SK-N-SH (cell line): Measurements from ENCODE around the gene KTN1. TPM values are rescaled to one million over a fixed set of nuclear protein-coding genes. Genes with fewer than 3 reads are reported as not detected.

Experiments
- CTCF ChIA-PET: fragments of 300-600, 350-600 bp; formaldehyde crosslinking; extraction: SDS; loops from one replicate; lab custom pipeline; 2021; lab: Yijun Ruan, JAX
- POLR2A ChIA-PET: fragments of 350-600 bp; sonication (Branson Sonifier 250); formaldehyde crosslinking; extraction: SDS; loops from one replicate; lab custom pipeline; 2020; ENCODE audit warnings: antibody characterized with exemption, inconsistent platforms; lab: Yijun Ruan, JAX
- DNase-seq: peaks from one replicate; pipeline ENCODE4 v3.0.0; 2012
- H2AFZ ChIP-seq: fragments of 200-600 bp; sonication (generic); 2 replicates; pipeline ENCODE4 v1.8.1; 2016; ENCODE audit warnings: antibody characterized with exemption, mild to moderate bottlenecking, low read depth
- H3F3A ChIP-seq: fragments of 200-600 bp; sonication (generic); replicated peaks from 2 replicates; pipeline ENCODE3; 2016; ENCODE audit warnings: antibody characterized with exemption, mild to moderate bottlenecking; ENCODE audit not compliant: insufficient read depth
- H3K27ac ChIP-seq, 2 experiments: fragments of 200-500 bp in 1 of 2; fragments of 200-600 bp in 1 of 2; sonication (Bioruptor generic) in 1 of 2; sonication (generic), shearing (Covaris generic) in 1 of 2; 2 replicates each; pipeline versions ENCODE4 v1.5.1 to v1.6.1; 2014 to 2016; ENCODE audit warnings: low read depth in 2 of 2, inconsistent platforms in 1 of 2, low read length in 1 of 2, mild to moderate bottlenecking in 1 of 2, mixed read lengths in 1 of 2
- H3K27me3 ChIP-seq: fragments of 200-600 bp; sonication (generic), shearing (Covaris generic); 2 replicates; pipeline ENCODE4 v1.6.1; 2016; ENCODE audit warnings: mixed run types; ENCODE audit not compliant: insufficient read depth
- H3K36me3 ChIP-seq, 2 experiments: fragments of 200-500 bp in 1 of 2; fragments of 200-600 bp in 1 of 2; sonication (Bioruptor generic) in 1 of 2; sonication (generic) in 1 of 2; replicated peaks in 1 of 2; 2 replicates each; pipeline versions ENCODE3 to v1.5.1; 2014 to 2016; ENCODE audit warnings: low read length in 1 of 2, mild to moderate bottlenecking in 1 of 2; ENCODE audit not compliant: insufficient read depth in 2 of 2, control insufficient read depth in 1 of 2
- H3K4me1 ChIP-seq, 2 experiments: fragments of 200-500 bp in 1 of 2; fragments of 200-600 bp in 1 of 2; sonication (Bioruptor generic) in 1 of 2; sonication (generic), shearing (Covaris generic) in 1 of 2; 2 replicates each; pipeline versions ENCODE4 v1.5.1 to v1.6.1; 2014 to 2016; ENCODE audit warnings: low read depth in 1 of 2, low read length in 1 of 2, mixed run types in 1 of 2; ENCODE audit not compliant: insufficient read depth in 2 of 2, control insufficient read depth in 1 of 2
- H3K4me2 ChIP-seq: fragments of 200-600 bp; sonication (generic), shearing (Covaris generic); 2 replicates; pipeline ENCODE4 v1.6.1; 2017; ENCODE audit warnings: mixed run types
- H3K4me3 ChIP-seq, 2 experiments: fragments of 200-500 bp in 1 of 2; fragments of 200-600 bp in 1 of 2; sonication (Bioruptor generic) in 1 of 2; sonication (generic), shearing (Covaris generic) in 1 of 2; 2 replicates each; pipeline versions ENCODE4 v1.5.1 to v1.8.1; 2014 to 2016; ENCODE audit warnings: low read depth in 2 of 2, inconsistent platforms in 1 of 2, low read length in 1 of 2, mild to moderate bottlenecking in 1 of 2, mixed read lengths in 1 of 2, moderate library complexity in 1 of 2
- H3K79me2 ChIP-seq: fragments of 200-600 bp; sonication (generic); 2 replicates; pipeline ENCODE4 v1.8.1; 2017; ENCODE audit warnings: mild to moderate bottlenecking; ENCODE audit not compliant: insufficient read depth
- H3K9ac ChIP-seq: fragments of 200-600 bp; sonication (generic); 2 replicates; pipeline ENCODE4 v1.6.1; 2017; ENCODE audit warnings: mixed run types
- H3K9me2 ChIP-seq: fragments of 200-600 bp; sonication (generic); 2 replicates; pipeline ENCODE4 v1.6.1; 2017; ENCODE audit warnings: mixed run types
- H3K9me3 ChIP-seq: fragments of 200-600 bp; sonication (generic); 2 replicates; pipeline ENCODE4 v1.6.1; 2017; ENCODE audit warnings: mixed run types, mild to moderate bottlenecking, moderate library complexity
- H4K20me1 ChIP-seq: fragments of 200-600 bp; sonication (generic); 2 replicates; pipeline ENCODE4 v1.6.1; 2017; ENCODE audit warnings: mild to moderate bottlenecking, mixed run types; ENCODE audit not compliant: insufficient read depth
- CHD2 ChIP-seq: fragments of 150-350 bp; IDR thresholded peaks from 2 replicates; pipeline ENCODE4 v1.6.1; 2018; ENCODE audit warnings: low read length; ENCODE audit not compliant: partially characterized antibody
- EZH2phosphoT487 ChIP-seq: fragments of 200-600 bp; sonication (generic); IDR thresholded peaks from 2 replicates; pipeline ENCODE4 v1.6.1; 2017; ENCODE audit warnings: low read depth, mixed run types, mild to moderate bottlenecking, antibody characterized with exemption, moderate library complexity, borderline replicate concordance
- GABPA ChIP-seq: IDR thresholded peaks from 2 replicates; pipeline ENCODE4 v1.4.0; 2012; ENCODE audit warnings: low read depth, mild to moderate bottlenecking
- GATA2 ChIP-seq: sonication (generic); formaldehyde crosslinking; IDR thresholded peaks from 2 replicates; pipeline ENCODE4 v1.5.0; 2020; ENCODE audit warnings: mild to moderate bottlenecking, missing genetic modification reagents
- JUND ChIP-seq: IDR thresholded peaks from 2 replicates; pipeline ENCODE4 v1.4.0; 2012
- MEF2A ChIP-seq: IDR thresholded peaks from 2 replicates; pipeline ENCODE4 v1.4.0; 2012; ENCODE audit warnings: low read depth, borderline replicate concordance
- POLR2AphosphoS5 ChIP-seq: IDR thresholded peaks from 2 replicates; pipeline ENCODE4 v1.6.1; 2012; ENCODE audit warnings: low read depth, low read length
- RCOR1 ChIP-seq: fragments of 150-350 bp; IDR thresholded peaks from 2 replicates; pipeline ENCODE4 v1.6.1; 2017; ENCODE audit warnings: antibody characterized with exemption, low read length
- SIN3A ChIP-seq: IDR thresholded peaks from 2 replicates; pipeline ENCODE4 v1.6.1; 2012; ENCODE audit warnings: low read depth, mild to moderate bottlenecking, low read length, moderate library complexity, borderline replicate concordance
- SMC3 ChIP-seq: IDR thresholded peaks from 2 replicates; pipeline ENCODE4 v1.6.1; 2012; ENCODE audit warnings: low read depth, low read length, improper control_type of control experiment
- TAF1 ChIP-seq: IDR thresholded peaks from 2 replicates; pipeline ENCODE4 v1.6.1; 2012; ENCODE audit warnings: low read depth, mild to moderate bottlenecking, low read length, moderate library complexity, borderline replicate concordance
- YY1 ChIP-seq: IDR thresholded peaks from 2 replicates; pipeline ENCODE4 v1.4.0; 2012; ENCODE audit warnings: low read depth, mild to moderate bottlenecking
- WGBS: methylation state at CpG from one replicate; pipeline ENCODE4 v1.1.6; 2017; ENCODE audit warnings: low lambda C conversion rate; 5-methylcytosine and 5-hydroxymethylcytosine counted together
- polyA plus RNA-seq, 3 experiments: library from polyadenylated mRNA; depleted of rRNA; stranded (reverse); fragments of >200 nt; gene quantifications; 2 replicates each; pipeline ENCODE4 v1.2.3, GENCODE V29; 2012
- TF ChIP-seq, protein P1 (sequence below): fragments of 150-350 bp; IDR thresholded peaks from 2 replicates; pipeline ENCODE4 v1.6.1; 2017; ENCODE audit warnings: antibody characterized with exemption, low read length, low read depth, borderline replicate concordance
- TF ChIP-seq, protein P2 (sequence below): IDR thresholded peaks from 2 replicates; pipeline ENCODE4 v1.6.1; 2012; ENCODE audit warnings: mild to moderate bottlenecking, low read depth, low read length, moderate library complexity
- TF ChIP-seq, protein P3 (sequence below): IDR thresholded peaks from 2 replicates; pipeline ENCODE4; 2012
- TF ChIP-seq, protein P4 (sequence below): IDR thresholded peaks from 2 replicates; pipeline ENCODE4 v1.4.0; 2012; ENCODE audit warnings: low read depth

KTN1 gene
- polyA plus RNA-seq, 1 of the 3 experiments (the other 2 are of a cell fraction), result 39.5 TPM

DNA sequence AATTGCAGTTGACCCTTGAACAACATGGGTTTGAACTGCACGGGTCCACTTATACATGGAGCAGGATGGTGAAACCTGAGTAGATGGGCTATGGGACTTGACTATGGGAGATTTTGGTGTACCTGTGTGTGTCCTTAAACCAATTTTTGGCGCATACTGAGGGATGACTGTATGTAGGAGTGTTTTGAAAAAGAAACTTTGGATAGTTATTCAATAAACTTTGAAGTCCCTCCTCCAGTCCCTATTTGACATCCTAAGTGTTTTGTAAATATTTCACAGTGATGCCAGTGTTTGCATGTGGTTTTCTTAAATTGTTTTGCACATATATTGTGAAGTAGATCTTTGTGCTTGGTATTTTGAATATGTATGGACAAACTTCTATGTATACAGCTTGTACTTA lies 12.4 kb downstream of the KTN1 start:
- Histone ChIP-seq H3K4me3 (no peak overlapping the region), H3K9ac (no peak overlapping the region), H3K4me2 (no peak overlapping the region), H3K4me1 (peaks cover 3 to 22% of the 10 kb centered on the region in 2 experiments; a peak in 3 of 4 replicates), H3K27ac (no peak overlapping the region), H3K36me3 (peaks cover 2 to 11% of the 10 kb centered on the region in 2 experiments), H4K20me1 (peaks cover 91% of the 10 kb centered on the region), H3F3A (peaks cover 11% of the 10 kb centered on the region), H3K9me3 (no peaks in the 10 kb centered on the region), H3K9me2 (no peaks in the 10 kb centered on the region), H3K79me2 (peaks cover 100% of the 10 kb centered on the region), H3K27me3 (no peaks in the 10 kb centered on the region), H2AFZ (no peak overlapping the region)
- 88% methylated on average over 2 of the region's 2 CpGs for WGBS
- TF ChIP-seq, protein P1, sequence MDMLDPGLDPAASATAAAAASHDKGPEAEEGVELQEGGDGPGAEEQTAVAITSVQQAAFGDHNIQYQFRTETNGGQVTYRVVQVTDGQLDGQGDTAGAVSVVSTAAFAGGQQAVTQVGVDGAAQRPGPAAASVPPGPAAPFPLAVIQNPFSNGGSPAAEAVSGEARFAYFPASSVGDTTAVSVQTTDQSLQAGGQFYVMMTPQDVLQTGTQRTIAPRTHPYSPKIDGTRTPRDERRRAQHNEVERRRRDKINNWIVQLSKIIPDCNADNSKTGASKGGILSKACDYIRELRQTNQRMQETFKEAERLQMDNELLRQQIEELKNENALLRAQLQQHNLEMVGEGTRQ, result no peak
- TF ChIP-seq SIN3A (no peak), YY1 (no peak), SMC3 (no peak), EZH2phosphoT487 (no peak), MEF2A (no peak), GATA2 (CRISPR knock-in tag) (no peak), RCOR1 (no peak), CHD2 (no peak), POLR2AphosphoS5 (no peak), GABPA (no peak), JUND (no peak), TAF1 (no peak)
- TF ChIP-seq, protein P2, sequence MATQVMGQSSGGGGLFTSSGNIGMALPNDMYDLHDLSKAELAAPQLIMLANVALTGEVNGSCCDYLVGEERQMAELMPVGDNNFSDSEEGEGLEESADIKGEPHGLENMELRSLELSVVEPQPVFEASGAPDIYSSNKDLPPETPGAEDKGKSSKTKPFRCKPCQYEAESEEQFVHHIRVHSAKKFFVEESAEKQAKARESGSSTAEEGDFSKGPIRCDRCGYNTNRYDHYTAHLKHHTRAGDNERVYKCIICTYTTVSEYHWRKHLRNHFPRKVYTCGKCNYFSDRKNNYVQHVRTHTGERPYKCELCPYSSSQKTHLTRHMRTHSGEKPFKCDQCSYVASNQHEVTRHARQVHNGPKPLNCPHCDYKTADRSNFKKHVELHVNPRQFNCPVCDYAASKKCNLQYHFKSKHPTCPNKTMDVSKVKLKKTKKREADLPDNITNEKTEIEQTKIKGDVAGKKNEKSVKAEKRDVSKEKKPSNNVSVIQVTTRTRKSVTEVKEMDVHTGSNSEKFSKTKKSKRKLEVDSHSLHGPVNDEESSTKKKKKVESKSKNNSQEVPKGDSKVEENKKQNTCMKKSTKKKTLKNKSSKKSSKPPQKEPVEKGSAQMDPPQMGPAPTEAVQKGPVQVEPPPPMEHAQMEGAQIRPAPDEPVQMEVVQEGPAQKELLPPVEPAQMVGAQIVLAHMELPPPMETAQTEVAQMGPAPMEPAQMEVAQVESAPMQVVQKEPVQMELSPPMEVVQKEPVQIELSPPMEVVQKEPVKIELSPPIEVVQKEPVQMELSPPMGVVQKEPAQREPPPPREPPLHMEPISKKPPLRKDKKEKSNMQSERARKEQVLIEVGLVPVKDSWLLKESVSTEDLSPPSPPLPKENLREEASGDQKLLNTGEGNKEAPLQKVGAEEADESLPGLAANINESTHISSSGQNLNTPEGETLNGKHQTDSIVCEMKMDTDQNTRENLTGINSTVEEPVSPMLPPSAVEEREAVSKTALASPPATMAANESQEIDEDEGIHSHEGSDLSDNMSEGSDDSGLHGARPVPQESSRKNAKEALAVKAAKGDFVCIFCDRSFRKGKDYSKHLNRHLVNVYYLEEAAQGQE, result no peak
- TF ChIP-seq, protein P3, sequence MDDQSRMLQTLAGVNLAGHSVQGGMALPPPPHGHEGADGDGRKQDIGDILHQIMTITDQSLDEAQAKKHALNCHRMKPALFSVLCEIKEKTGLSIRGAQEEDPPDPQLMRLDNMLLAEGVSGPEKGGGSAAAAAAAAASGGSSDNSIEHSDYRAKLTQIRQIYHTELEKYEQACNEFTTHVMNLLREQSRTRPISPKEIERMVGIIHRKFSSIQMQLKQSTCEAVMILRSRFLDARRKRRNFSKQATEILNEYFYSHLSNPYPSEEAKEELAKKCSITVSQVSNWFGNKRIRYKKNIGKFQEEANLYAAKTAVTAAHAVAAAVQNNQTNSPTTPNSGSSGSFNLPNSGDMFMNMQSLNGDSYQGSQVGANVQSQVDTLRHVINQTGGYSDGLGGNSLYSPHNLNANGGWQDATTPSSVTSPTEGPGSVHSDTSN, result no peak
- TF ChIP-seq, protein P4, sequence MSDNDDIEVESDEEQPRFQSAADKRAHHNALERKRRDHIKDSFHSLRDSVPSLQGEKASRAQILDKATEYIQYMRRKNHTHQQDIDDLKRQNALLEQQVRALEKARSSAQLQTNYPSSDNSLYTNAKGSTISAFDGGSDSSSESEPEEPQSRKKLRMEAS, result no peak
- no peak for DNase-seq
- CTCF ChIA-PET, result interaction anchor here (1.4 kb wide), 1 partner anchor 8 kb away, joined by 3 read pairs; no protein-coding TSS in a partner anchor
- POLR2A ChIA-PET, result no interaction called here
